ENCODE data around the gene AMTN.
"Not testable (repeated sequence)": the region's sequence is repeated elsewhere in the genome, so short reads cannot be mapped to it uniquely, and the experiment has no call there.

The AMTN gene, protein sequence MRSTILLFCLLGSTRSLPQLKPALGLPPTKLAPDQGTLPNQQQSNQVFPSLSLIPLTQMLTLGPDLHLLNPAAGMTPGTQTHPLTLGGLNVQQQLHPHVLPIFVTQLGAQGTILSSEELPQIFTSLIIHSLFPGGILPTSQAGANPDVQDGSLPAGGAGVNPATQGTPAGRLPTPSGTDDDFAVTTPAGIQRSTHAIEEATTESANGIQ

DNA sequence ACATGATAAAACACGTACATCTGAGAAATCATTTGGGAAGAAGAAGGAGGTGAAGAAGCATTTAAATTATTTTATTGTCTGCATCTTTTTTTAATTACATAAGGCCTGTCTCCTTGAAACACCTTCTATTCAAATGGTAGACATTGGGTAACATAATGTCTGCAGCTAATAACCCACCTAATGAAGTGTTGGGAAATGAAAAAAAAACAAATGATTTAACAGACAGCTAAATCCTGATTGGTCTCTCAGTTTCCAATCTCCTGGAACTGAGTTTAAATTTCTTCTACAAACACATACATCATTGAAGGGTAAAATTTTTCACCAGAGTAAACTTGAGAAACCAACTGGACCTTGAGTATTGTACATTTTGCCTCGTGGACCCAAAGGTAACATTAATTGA, at the start of gene AMTN:
Gene AMTN (plus strand): TSS at position 301 of the 400 bp plus-strand sequence. CDS start 209 bp downstream, outside the sequence.
- DNase-seq (ENCODE audit: low read depth, low spot score) = no peak

DNA sequence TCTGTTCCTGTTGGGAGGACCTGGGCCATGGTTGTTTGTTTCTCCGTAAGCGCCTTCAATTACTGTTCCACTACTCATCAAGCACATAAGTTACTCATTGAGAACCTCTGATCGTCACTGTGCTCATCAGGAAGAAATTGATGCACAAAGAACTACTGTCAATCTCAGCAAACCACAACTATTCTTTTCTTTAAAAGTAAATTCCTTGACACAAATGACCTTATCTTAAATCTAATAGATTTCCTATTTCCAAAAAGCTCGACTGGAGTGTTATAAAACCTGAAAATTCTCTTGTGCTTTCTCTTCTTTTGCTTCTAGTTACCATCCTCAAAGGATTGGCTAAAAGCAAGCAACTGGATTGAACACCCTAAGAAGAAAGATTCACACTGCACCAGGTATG, 46.5 kb upstream of the AMTN start, which contains the start of gene MUC7:
Gene MUC7 (plus strand): TSS at position 301 of the 400 bp plus-strand sequence. CDS start 1,825 bp downstream, outside the sequence.
- DNase-seq (ENCODE audit: low read depth, low spot score) = no peak

DNA sequence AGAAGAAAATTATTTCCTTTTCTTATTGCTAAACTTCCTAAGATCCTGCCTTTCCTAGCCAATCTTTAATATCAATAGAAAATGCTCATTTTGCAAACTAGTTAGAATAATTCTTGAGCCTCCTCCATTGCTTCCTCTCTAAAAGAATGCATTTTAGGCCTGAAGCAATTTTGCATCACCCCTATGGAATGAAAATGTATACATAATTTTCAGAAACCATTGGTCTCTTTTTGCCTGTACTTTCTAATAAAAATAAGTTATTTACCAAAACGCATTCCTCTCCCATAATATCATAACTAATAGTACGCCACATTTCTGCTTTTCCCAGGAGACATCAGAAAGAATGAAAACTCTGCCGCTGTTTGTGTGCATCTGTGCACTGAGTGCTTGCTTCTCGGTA, 44.7 kb upstream of the AMTN start:
- no peak for DNase-seq (ENCODE audit: low read depth, low spot score)

DNA sequence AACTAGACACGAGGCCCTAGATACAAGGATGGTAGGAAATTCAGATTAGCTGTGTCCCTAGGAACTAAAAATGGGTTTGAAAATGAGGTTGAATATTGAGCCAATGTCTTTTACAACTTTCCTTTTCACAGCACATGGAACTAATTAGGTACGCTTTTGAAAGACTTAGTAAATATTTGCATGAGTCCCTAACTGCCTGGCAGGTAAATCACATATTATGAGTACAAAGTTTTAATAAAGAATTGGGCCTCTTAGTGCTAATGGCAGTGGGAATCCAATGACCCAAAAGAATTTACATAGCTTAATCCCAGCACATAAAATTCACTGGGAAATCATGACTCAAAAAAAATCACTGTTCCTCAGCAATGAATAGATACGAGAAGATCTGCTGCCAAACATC, 29.6 kb upstream of the AMTN start:
- no peak for DNase-seq (ENCODE audit: low read depth, low spot score)

DNA sequence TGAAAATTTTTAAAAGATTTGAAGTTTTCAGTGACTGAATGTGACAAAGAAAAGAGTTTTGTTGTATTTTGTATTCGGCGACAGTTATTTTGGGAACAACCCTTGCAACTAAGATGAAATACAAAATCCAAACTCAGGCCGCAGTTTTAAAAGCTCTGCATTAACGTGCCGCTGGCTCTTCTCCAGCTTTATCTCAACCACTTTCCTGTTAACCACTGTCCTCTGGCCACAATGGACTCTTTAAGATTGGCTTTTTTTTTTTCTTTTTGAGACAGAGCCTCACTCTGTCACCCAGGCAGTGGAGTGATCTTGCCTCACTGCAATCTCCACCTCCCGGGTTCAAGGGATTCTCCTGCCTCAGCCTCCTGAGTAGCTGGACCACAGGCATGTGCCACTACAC, 22.1 kb upstream of the AMTN start:
- no peak for DNase-seq (ENCODE audit: low read depth, low spot score)

DNA sequence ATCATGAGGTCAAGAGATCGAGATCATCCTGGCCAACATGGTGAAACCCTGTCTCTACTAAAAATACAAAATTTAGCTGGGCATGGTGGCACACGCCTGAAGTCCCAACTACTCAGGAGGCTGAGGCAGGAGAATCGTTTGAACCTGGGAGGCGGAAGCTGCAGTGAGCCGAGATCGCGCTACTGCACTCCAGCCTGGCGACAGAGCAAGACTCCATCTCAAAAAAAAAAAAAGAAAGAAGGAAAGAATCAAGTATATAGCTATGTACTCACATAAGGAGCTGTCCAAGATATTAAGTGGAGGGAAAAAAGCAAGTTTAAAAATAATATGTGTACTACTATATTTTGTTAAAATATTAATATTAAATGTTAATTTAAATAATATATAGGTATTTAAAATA, 16.5 kb upstream of the AMTN start:
- DNase-seq (ENCODE audit: low read depth, low spot score) = not testable (repeated sequence)

DNA sequence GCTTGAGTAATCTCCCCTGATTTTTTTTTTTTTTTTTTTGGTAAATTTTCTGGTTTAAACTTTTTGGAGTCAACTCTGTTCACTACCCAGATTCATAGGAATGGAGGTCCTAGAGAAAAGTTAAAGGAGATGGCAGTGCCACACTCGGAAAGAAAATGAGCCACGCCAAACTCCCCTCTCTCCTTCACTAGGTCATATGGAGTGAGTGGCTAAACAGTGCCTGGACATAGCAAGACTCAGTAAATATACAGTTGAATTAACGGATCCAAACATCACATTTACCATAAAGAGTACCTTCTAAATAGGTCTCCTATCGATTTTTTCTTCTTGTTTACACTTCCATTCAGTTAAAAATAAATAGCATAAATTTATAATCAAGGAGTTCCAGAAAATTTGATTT, 13.6 kb upstream of the AMTN start:
- DNase-seq (ENCODE audit: low read depth, low spot score) = no peak

DNA sequence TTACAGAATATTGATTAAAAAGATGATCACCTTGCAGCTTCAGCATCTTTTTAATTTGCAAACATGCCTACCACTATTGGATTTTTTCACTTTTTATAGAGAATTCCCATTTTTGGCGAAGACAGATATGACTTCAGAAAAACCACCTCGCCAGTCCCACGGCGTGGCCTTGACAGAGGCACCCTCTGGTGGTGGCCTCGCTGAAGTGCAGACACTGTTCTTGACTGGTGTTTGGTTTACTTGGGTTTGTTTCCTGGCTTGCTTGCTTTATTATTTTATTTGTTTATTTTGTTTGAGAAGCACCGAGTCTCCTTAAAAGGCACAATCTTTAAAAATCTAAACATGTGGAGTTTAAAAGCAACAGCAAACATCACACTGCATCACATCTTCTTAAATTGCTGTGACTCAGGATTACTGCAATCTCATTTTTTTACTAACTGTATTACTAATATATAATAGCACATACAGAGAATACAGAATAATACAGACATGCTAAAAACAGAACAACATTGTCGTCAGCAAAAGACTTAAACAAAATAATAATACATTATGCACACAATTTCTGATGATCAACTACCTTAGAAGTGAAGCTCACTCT, 13.1 kb upstream of the AMTN start:
- no peak for DNase-seq (ENCODE audit: low read depth, low spot score)

DNA sequence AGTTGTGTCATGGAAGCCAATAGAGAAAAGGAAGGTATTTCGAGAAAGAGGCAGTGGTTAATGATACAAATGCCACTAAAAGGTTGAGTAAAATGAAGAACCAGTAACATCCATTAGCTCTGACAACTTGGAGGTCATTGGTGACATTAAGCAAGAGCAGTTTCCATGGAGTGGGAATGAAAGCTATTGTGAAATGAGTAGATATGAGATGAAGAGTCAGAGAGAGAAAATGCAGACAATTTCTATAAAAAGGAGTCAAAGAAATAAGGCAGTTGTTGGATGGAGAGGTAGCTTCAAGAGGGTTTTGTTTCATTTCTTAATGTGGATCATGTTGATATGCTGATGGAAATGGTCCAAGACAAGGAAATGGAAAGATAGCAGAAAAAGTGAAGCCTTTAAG, 9.6 kb upstream of the AMTN start:
- DNase-seq (ENCODE audit: low read depth, low spot score) = no peak

DNA sequence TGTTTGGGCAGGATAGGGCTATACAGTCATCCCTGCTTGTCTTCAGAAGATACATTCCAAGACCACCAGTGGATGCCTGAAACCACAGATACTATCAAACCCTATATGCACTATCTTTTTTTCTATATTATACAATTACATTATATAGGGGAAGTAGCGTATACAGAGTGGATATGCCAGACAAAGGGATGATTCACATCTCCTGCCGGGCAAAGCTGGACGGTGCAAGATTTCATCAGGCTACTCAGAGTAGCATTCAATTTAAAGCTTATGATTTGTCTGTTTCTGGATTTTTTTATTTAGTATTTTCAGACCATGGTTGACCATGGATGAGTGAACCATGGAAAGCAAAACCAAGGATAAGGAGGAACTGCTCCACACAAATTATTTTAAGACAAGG, 7.0 kb upstream of the AMTN start:
- DNase-seq (ENCODE audit: low read depth, low spot score) = no peak

DNA sequence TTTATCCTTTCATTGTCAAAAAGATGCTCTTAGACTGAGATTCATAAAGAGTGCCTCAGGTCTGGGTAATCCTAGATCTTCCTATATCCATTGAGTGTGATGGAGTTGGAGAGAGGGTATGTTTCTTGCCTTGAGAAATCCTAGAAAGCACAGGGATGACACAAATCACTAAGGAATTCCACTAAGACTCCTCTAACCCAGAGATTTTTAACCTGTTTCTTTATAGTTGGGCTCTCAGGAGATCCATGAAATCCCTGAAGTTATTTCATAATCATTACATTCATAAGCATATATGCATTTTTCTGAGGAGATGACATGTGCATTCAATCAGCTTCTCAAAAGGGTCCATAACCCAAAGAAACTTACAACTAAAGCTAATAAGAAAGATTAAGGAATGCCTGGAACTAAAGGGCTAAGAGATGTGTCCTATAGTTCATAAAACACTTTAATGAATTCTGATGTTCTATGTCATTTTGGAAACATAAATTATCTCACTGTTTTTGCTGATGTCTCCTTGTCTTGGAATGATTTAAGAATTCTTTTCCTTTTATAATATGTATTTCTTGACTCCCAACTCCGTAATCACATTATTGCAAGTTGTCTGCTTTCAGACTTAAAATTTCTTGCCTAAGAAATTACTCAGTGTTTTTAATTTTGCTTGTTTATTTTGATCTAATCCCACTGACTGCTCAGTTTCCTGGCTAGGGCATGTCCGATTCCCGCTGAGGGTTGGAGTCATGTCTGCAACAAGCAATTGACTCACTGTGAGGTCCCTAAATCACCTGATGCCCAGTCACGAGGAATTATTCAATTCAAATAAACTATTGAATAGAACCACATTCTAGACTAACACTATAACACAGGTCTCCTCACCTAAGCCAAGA, 2.8 kb upstream of the AMTN start:
- no peak for DNase-seq (ENCODE audit: low read depth, low spot score)

DNA sequence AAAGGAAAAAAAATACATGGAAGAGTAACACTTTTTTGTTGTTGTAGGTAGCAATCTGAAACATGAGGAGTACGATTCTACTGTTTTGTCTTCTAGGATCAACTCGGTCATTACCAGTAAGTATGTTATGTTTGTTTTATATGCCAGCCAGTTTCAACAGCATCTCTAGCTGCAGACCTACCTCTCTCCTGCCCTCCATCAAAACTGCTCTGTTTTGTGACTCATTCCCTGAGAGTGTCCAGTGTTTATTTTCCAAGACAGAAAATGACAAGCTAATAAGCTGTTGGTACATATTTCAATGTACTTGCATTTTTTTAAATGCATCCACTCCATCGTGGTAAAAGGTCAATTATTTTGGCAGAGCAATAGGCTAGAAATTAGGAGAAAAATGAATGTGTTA, 347 bp downstream of the AMTN start:
- DNase-seq (ENCODE audit: low read depth, low spot score) = no peak

DNA sequence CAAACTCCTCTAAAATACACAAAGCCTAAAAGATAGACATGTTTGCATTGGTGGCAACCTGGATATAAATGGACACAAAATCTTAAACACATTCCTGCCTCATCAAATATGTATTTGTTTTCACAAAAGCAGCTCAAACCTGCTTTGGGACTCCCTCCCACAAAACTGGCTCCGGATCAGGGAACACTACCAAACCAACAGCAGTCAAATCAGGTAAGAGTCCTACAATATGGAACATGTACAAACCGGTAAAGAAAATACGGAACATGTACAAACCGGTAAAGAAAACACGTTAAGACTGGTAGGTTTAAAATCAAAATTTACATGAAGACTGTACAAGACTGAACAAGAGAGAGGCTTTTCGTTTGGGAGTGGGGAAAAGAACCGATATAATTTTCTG, 4.3 kb downstream of the AMTN start:
- no peak for DNase-seq (ENCODE audit: low read depth, low spot score)

DNA sequence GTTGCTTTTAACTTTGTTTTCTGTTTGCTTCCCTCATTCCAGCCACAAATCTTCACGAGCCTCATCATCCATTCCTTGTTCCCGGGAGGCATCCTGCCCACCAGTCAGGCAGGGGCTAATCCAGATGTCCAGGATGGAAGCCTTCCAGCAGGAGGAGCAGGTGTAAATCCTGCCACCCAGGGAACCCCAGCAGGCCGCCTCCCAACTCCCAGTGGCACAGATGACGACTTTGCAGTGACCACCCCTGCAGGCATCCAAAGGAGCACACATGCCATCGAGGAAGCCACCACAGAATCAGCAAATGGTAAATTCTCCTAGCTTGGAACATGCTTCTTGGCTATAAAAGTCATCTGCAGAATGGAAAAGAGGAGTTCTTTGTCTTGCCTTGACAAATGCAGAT, 12.6 kb downstream of the AMTN start:
- DNase-seq (ENCODE audit: low read depth, low spot score) = no peak

DNA sequence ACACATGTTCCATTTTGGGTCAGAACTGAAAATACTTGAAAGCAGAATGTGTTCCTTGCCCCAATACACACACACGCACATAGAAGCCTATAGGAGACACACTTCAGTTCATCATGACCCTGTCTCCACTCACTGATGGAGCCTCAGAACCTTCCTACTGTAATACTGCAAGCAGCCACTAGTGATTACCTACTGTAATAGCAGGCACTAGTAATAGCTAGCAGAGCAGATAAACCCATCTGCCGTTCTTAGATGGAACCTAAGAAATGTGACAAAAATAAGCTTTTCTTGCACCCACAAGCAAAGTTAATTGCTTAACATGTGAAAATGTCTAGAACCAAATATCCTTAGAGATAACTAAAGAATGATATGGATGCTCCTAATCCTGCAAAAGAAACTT, 13.6 kb downstream of the AMTN start:
- peak; percentile 9 for DNase-seq (ENCODE audit: low read depth, low spot score)

DNA sequence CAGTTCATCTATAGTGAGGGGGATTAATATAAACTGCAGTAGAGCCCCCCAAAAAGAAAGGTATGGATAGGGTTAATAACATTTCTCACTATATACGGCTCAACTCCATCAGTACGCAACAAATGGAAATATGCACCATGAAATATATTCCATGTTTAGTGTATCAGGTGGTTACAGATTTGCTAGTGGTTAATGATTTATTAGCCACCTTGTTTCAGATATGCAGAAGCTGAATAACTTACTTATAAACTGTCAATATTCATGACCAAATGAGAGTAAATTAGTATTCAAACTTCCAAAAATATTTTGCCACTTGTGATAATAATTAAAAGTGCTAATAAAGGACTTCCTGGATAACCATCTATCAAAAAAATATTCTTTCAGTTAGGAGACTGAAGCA, 14.8 kb downstream of the AMTN start:
- no peak for DNase-seq (ENCODE audit: low read depth, low spot score)

DNA sequence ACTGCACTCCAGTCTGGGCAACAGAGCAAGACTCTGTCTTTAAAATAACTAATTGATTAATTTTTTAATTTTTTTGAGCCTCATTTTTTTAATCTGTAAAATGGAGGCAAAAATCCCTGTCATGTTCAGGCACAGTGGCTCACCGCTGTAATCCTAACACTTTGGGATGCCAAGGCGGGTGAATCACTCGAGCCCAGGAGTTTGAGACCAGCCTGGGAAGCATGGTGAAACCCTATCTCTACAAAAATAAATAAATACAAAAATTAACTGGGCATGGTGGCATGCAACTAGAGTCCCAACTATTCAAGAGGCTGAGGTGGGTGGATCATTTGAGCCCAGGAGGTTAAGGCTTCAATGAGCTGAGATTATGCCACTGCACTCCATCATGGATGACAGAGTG, 15.4 kb downstream of the AMTN start:
- DNase-seq (ENCODE audit: low read depth, low spot score) = no peak

DNA sequence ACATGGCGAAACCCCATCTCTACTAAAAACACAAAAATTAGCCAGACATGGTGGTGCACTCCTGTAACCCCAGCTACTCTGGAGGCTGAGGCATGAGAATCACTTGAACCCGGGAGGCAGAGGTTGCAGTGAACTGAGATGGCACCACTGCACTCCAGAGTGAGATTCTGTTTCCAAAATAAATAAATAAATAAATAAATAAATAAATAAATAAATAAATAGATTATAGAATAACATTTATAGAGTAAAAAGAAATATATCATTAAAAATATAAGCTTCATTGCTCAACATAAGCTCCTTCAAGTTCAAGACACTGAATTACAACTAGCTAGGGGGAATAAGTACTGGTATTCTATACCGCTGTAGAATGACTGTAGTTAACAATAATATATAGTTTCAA, 16.5 kb downstream of the AMTN start:
- not testable (repeated sequence) for DNase-seq (ENCODE audit: low read depth, low spot score)

DNA sequence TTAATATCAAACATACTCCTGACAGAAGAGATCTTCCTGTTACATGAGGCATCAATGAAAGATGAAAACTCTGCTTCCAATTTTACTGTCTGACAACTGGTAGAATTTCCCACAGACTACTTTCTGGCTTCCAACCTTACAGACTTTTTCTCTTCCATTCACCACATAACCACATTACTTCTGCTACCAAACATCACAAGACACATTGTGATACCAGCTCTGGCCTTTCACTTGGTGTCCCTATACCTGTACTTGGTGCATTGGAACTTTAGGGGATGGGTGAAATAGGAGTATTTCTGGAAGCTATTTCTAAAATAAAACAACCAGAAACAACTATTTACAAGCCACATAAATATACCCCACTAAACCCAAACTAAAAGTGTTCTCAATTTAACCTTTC, 20.5 kb downstream of the AMTN start:
- DNase-seq (ENCODE audit: low read depth, low spot score) = no peak

DNA sequence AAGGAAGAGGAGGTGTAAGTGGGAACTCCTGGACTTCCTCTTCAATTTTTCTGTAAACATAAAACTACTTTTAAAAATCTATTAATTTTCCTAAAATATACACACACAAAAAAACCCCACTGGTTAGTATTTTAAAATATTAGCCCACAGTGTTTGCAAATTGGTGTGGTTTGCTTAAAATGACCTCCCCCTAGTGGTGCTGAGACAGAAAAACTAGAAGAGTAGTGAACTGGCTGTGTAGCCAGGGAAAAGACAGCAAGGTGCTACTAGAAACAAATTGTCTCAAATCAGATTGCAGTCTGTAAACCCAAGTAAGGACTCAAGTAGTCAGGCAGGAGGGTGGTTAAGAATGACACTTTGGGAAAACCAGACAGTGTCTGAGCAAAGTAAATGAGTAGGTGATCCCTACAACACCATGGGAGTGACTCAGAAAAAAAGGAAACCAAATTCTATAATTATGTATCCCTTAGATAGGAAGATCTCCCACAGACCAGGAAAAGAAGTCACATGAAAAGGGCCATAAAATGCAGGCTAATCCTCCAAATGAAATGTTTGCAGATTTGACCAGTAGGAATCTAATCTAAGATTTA, 26.0 kb downstream of the AMTN start:
- DNase-seq (ENCODE audit: low read depth, low spot score) = no peak

DNA sequence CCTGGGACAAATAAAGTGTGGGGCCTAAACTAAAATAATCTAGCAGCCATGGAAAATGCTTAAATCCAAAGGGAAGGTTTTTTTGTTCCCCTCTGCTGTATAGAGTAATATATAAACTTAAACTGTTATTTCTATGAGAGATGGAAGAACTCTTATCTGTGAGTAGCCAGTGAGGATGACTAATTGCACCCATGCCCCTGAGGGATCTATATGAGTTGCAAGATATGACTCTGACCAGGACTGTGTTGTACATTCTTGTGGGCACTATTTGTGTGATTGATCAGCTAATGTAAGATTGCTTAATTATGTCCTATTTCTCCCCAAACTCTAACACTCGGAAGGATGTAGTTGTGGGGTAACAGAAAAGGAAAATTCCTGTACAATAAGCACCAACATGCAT, 38.5 kb downstream of the AMTN start:
- no peak for DNase-seq (ENCODE audit: low read depth, low spot score)

DNA sequence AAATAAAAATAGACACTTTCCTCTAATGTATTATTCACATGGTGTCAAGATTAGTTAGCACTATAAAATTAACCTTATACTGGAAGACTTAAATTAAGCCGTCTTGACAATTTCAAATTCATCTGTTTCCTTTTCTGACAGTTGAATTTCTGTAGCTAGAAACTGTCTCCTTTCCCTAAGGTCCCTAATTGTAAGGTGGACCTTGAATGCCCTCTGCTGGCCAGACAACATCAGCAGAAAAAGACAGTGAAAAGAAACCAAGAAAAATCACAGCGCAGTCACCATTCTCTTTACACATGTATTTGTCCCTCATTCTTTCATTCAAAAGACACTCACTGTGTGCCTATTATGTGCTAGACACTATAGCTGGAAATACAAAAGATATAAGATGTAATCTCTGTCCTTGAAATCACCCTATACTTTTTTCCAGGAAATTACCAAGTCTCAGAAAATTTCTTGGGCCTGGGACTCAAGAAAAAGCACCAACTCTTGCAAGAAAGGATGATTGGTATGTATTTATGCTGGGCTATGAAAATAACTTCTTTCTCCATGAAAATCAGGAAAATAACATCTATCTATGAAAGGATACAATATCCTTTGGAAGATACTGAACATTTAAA, 41.0 kb downstream of the AMTN start:
- no peak for DNase-seq (ENCODE audit: low read depth, low spot score)

All from iPS DF 19.7 (cell line).